ENCODE data around the gene MEOX1. TPM values are rescaled to one million over a fixed set of nuclear protein-coding genes. Genes with fewer than 3 reads are reported as not detected.
A peak's percentile ranks its signal among the peaks of the same experiment; 100 is the strongest.

The MEOX1 gene
- total RNA-seq, 1 experiment from 2014 or later, result not detected

- DNase-seq, result no peak
- Mint-ChIP-seq H3K4me1 (ENCODE audit: low read depth, unreplicated experiment) (peaks cover 9% of the 10 kb centered on the region), H3K27ac (ENCODE audit: unreplicated experiment) (no peak overlapping the region), H3K9me3 (ENCODE audit: low read depth, unreplicated experiment) (no peaks in the 10 kb centered on the region), H3K4me3 (ENCODE audit: low read depth, unreplicated experiment) (no peak overlapping the region), H3K36me3 (ENCODE audit: insufficient read depth, unreplicated experiment) (no peaks in the 10 kb centered on the region), H3K27me3 (ENCODE audit: unreplicated experiment) (peaks cover 46% of the 10 kb centered on the region)
- CTCF ChIA-PET, result interaction anchor here (0.8 to 1.2 kb wide), 3 partner anchors 8 to 522 kb away, joined by 3 to 5 read pairs (median 3); no protein-coding TSS in a partner anchor
- intact Hi-C loops (cut with micrococcal nuclease; ENCODE audit: unreplicated experiment), result no loop called here
- no peak for TF ChIP-seq CTCF (IDR thresholded peaks at IDR 0.05; ENCODE audit: unreplicated experiment)
- no TSS peak for BruUV-seq (replicated peaks)
Observed at GRCh38 chr17:43652124-43652480, 9.6 kb downstream of the MEOX1 start.

GRCh38 chr17:43650471-43650870, 11.3 kb downstream of the MEOX1 start:
- Mint-ChIP-seq H3K36me3 (ENCODE audit: insufficient read depth, unreplicated experiment) (no peaks in the 10 kb centered on the region), H3K4me3 (ENCODE audit: low read depth, unreplicated experiment) (no peak overlapping the region), H3K27ac (ENCODE audit: unreplicated experiment) (no peak overlapping the region), H3K9me3 (ENCODE audit: low read depth, unreplicated experiment) (no peaks in the 10 kb centered on the region), H3K4me1 (ENCODE audit: low read depth, unreplicated experiment) (no peaks in the 10 kb centered on the region), H3K27me3 (ENCODE audit: unreplicated experiment) (peaks cover 54% of the 10 kb centered on the region)
- no peak for DNase-seq
- intact Hi-C loops (cut with micrococcal nuclease; ENCODE audit: unreplicated experiment), result no loop called here
- no peak for TF ChIP-seq CTCF (IDR thresholded peaks at IDR 0.05; ENCODE audit: unreplicated experiment)
- CTCF ChIA-PET, result interaction anchor here (1.1 kb wide), 1 partner anchor 33 kb away, joined by 3 read pairs; no protein-coding TSS in a partner anchor
- BruUV-seq (replicated peaks), result no TSS peak

- intact Hi-C loops (cut with micrococcal nuclease; ENCODE audit: unreplicated experiment), result no loop called here
- H3K9me3 Mint-ChIP-seq (ENCODE audit: low read depth, unreplicated experiment), result no peaks in the 10 kb centered on the region
- no peaks in the 10 kb centered on the region for H3K36me3 Mint-ChIP-seq (ENCODE audit: insufficient read depth, unreplicated experiment)
- H3K4me1 Mint-ChIP-seq (ENCODE audit: low read depth, unreplicated experiment), result no peaks in the 10 kb centered on the region
- no TSS peak for BruUV-seq (replicated peaks)
- TF ChIP-seq CTCF (IDR thresholded peaks at IDR 0.05; ENCODE audit: unreplicated experiment), result no peak
- peaks cover 69% of the 10 kb centered on the region for H3K27me3 Mint-ChIP-seq (ENCODE audit: unreplicated experiment)
- no peak overlapping the region for H3K4me3 Mint-ChIP-seq (ENCODE audit: low read depth, unreplicated experiment)
- CTCF ChIA-PET, result interaction anchor here (0.6 to 1.3 kb wide), 4 partner anchors 14 to 75 kb away, joined by 3 to 4 read pairs (median 3); no protein-coding TSS in a partner anchor
- DNase-seq, result no peak
- no peak overlapping the region for H3K27ac Mint-ChIP-seq (ENCODE audit: unreplicated experiment)
Observed at GRCh38 chr17:43648916-43649315, 12.8 kb downstream of the MEOX1 start.

GRCh38 chr17:43645765-43646481, 15.8 kb downstream of the MEOX1 start:
- no TSS peak for BruUV-seq (replicated peaks)
- CTCF ChIA-PET, result no interaction called here
- Mint-ChIP-seq H3K27me3 (ENCODE audit: unreplicated experiment) (peaks cover 86% of the 10 kb centered on the region), H3K27ac (ENCODE audit: unreplicated experiment) (no peak overlapping the region), H3K36me3 (ENCODE audit: insufficient read depth, unreplicated experiment) (no peaks in the 10 kb centered on the region), H3K4me1 (ENCODE audit: low read depth, unreplicated experiment) (no peaks in the 10 kb centered on the region), H3K4me3 (ENCODE audit: low read depth, unreplicated experiment) (no peak overlapping the region), H3K9me3 (ENCODE audit: low read depth, unreplicated experiment) (no peaks in the 10 kb centered on the region)
- no peak for TF ChIP-seq CTCF (IDR thresholded peaks at IDR 0.05; ENCODE audit: unreplicated experiment)
- DNase-seq, result peak; percentile 24
- intact Hi-C loops (cut with micrococcal nuclease; ENCODE audit: unreplicated experiment), result no loop called here

Measured in Calu3 (cell line).